ENCODE results near the gene PDE4A. TPM values are rescaled to one million over a fixed set of nuclear protein-coding genes. Genes with fewer than 3 reads are reported as not detected.

The PDE4A gene
- total RNA-seq (ENCODE audit: low replicate concordance): 2.5 and 2.9 TPM in 2 replicates

GRCh38 chr19:10420444-10421239 lies at the start of gene PDE4A:
TSS of gene PDE4A (plus strand) at chr19:10420538. CDS start at chr19:10420765, 227 bp downstream.

DNA sequence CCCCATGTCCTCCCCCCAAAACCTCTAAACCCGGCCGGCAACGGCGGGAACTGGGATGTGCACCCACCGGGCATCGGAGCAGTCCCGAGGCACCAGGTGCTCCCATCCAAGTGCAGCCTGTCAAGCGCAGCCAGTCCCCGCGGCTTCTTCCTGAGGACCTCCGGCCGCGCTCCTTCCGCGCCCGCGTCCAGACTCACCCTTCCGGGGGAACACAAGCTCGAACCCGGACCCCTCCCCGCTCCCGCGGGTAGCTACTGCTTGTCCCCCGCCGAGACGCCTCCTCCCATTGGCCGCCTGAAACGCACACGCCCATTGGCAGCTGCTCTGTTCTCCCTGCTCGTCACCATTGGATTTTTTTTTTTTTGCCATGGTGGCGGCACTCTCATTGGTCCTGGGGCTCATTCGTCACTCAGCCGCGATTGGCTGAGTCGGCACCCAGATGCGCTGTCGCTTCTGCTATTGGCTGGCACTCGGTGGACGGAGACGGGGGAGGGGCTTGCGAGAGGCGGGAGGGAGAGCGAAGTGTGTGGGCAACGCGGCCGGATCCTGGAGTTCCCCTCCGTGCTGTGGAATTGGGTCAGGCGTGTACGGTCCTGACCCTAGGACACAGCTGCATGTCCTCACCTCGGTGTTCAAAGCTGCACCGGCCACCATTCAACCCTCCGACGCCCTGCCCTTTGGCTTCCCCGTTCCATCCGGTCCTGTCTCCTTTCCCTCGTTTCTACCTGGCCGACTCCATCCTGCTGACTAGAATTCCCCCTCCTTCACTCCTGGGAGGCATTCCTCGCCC lies 39.8 kb upstream of the PDE4A start, which contains the start of gene TYK2:
TSS of gene TYK2 (minus strand) at position 260 of the 790 bp plus-strand sequence. CDS start 2,166 bp downstream, outside the sequence.

GRCh38 chr19:10403137-10404021 lies 17.0 kb upstream of the PDE4A start, which contains the start of gene CDC37:
TSS of gene CDC37 (minus strand) at chr19:10403542. CDS start at chr19:10403479, 63 bp downstream.

DNA sequence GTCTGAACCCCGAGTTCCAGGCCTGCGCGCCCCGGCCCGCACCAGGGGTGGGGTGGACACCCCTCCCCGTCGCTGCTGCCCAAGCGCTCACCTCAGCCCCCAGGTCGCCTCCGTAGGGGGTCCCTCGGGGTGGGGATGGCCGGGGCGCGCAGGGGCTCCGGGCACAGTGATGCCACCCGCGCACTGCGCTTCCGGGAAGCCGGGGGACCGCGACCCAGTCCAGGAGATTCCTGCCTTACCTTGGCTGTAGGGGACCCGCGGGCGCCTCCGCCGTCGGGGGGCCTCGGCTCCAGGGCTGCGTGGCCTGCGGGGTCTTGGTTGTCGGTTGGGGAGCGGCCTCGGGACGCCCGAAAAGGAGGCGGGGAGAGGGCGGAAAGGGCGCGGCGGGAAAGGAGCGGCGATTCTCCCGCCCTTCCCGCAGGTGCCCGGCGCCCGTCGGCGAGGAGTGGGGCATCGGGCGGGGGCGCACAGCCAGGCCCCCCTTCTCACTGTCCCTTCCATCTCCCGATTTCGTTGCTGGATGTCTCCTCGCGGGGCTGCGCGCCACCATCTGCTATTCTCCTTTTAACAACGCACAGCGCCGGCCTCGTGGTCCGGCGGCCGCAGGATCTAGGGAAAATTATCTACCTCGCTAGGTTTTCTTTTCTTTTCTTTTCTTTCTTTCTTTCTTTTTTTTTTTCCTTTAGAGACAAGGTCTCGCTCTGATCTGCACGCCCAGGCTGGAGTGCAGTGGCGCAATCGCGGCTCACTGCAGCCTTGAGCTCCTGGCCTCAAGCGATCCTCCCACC lies 82.9 kb downstream of the PDE4A start, which contains the start of gene KEAP1:
TSS of gene KEAP1 (minus strand) at position 355 of the 788 bp plus-strand sequence. CDS start 3,323 bp downstream, outside the sequence.

DNA sequence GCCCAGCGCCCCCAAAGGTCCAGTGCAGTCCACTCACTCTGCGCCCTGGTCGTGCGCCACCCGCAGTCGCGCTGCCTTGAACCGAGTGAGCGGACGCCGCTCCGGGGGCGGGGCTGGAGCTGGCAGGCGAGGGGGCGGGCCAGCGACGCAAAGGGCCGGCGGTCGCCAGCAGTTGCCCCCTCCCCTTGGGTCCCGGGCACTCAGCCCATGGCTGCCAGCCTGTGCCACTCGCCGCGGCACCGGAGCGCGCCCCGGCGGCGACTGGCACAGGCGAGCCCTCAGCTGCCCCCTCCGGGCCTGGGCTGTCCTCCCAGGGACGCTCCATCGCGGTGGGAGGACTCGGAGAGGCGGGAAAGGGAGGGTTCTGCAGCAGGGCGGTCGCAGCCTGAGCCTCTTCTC lies 97.0 kb downstream of the PDE4A start, which contains the start of gene S1PR5:
TSS of gene S1PR5 (minus strand) at position 87 of the 399 bp plus-strand sequence. CDS start 2,436 bp downstream, outside the sequence.

Other genes starting within 250 kb of the PDE4A start
- 16.6 and 23.2 TPM in 2 replicates for gene DNMT1, start 225.6 kb upstream of the PDE4A start, total RNA-seq (ENCODE audit: low replicate concordance)
- gene S1PR2, start 189.2 kb upstream of the PDE4A start, total RNA-seq (ENCODE audit: low replicate concordance): 9.3 and 22.9 TPM in 2 replicates
- 5.7 and 18.0 TPM in 2 replicates for gene MRPL4, start 168.3 kb upstream of the PDE4A start, total RNA-seq (ENCODE audit: low replicate concordance)
- gene ICAM1, start 149.4 kb upstream of the PDE4A start, total RNA-seq (ENCODE audit: low replicate concordance): 7.5 and 20.7 TPM in 2 replicates
- gene ICAM4, start 133.6 kb upstream of the PDE4A start, total RNA-seq (ENCODE audit: low replicate concordance): 0.45 and 0.82 TPM in 2 replicates
- gene ICAM5, start 130.6 kb upstream of the PDE4A start, total RNA-seq (ENCODE audit: low replicate concordance): 0.94 and 1.7 TPM in 2 replicates
- 0.23 and 0.30 TPM in 2 replicates for gene ZGLP1, start 110.7 kb upstream of the PDE4A start, total RNA-seq (ENCODE audit: low replicate concordance)
- gene FDX2, start 104.5 kb upstream of the PDE4A start, total RNA-seq (ENCODE audit: low replicate concordance): 7.1 and 21.8 TPM in 2 replicates
- gene RAVER1, start 87.0 kb upstream of the PDE4A start, total RNA-seq (ENCODE audit: low replicate concordance): 8.2 and 10.9 TPM in 2 replicates
- gene ICAM3, start 80.9 kb upstream of the PDE4A start, total RNA-seq (ENCODE audit: low replicate concordance): 15.1 and 21.7 TPM in 2 replicates
- 70.4 and 104 TPM in 2 replicates for gene TYK2, start 40.0 kb upstream of the PDE4A start, total RNA-seq (ENCODE audit: low replicate concordance)
- gene CDC37, start 17.0 kb upstream of the PDE4A start, total RNA-seq (ENCODE audit: low replicate concordance): 256 and 276 TPM in 2 replicates
- 71.8 and 163 TPM in 2 replicates for gene KEAP1, start 82.8 kb downstream of the PDE4A start, total RNA-seq (ENCODE audit: low replicate concordance)
- 0.82 and 2.3 TPM in 2 replicates for gene S1PR5, start 96.9 kb downstream of the PDE4A start, total RNA-seq (ENCODE audit: low replicate concordance)
- gene ATG4D, start 123.4 kb downstream of the PDE4A start, total RNA-seq (ENCODE audit: low replicate concordance): 6.3 and 19.0 TPM in 2 replicates
- 8.6 and 13.5 TPM in 2 replicates for gene KRI1, start 145.5 kb downstream of the PDE4A start, total RNA-seq (ENCODE audit: low replicate concordance)
- gene CDKN2D, start 148.4 kb downstream of the PDE4A start, total RNA-seq (ENCODE audit: low replicate concordance): 7.4 and 9.1 TPM in 2 replicates
- 2.5 TPM in 1 of 2 replicates, not detected in the other for gene AP1M2, start 166.8 kb downstream of the PDE4A start, total RNA-seq (ENCODE audit: low replicate concordance)
- 17.2 and 37.4 TPM in 2 replicates for gene SLC44A2, start 205.0 kb downstream of the PDE4A start, total RNA-seq (ENCODE audit: low replicate concordance)
- gene ILF3, start 233.8 kb downstream of the PDE4A start, total RNA-seq (ENCODE audit: low replicate concordance): 44.9 and 93.1 TPM in 2 replicates